Lung (tissue), 12 donors: ENCODE results near the gene LACC1. TPM values are rescaled to one million over a fixed set of nuclear protein-coding genes. Genes with fewer than 3 reads are reported as not detected.

Source experiments
- ATAC-seq: fragments of 200-7000 bp; cut with Tn5 transposase; one replicate; pipeline ENCODE4 v1.9.1; 2020; ENCODE audit warnings: moderate number of reproducible peaks; ENCODE audit not compliant: insufficient read depth, low FRiP score
- DNase-seq, 3 donors: peaks; one replicate each; pipeline ENCODE4 v3.0.0-alpha.2; 2013 to 2017
- H3K27ac ChIP-seq, 2 donors: one replicate each; pipeline ENCODE4 v1.5.1; 2013; ENCODE audit warnings: mild to moderate bottlenecking in 2 of 2, moderate library complexity in 2 of 2, control low read depth in 1 of 2, inconsistent platforms in 1 of 2, low read depth in 1 of 2, low read length in 1 of 2
- H3K27me3 ChIP-seq, 3 donors: one replicate each; pipeline ENCODE4 v1.5.1; 2013; ENCODE audit warnings: low read length in 2 of 3; ENCODE audit not compliant: control insufficient read depth in 3 of 3, insufficient read depth in 3 of 3
- H3K36me3 ChIP-seq, 4 donors: one replicate each; pipeline ENCODE4 v1.5.1; 2013; ENCODE audit warnings: low read length in 4 of 4, mild to moderate bottlenecking in 1 of 4, moderate library complexity in 1 of 4; ENCODE audit not compliant: control insufficient read depth in 4 of 4, insufficient read depth in 4 of 4
- H3K4me1 ChIP-seq, 5 donors: one replicate each; pipeline ENCODE4 v1.5.1; 2013; ENCODE audit warnings: low read length in 5 of 5, mild to moderate bottlenecking in 2 of 5, moderate library complexity in 1 of 5; ENCODE audit not compliant: control insufficient read depth in 5 of 5, insufficient read depth in 5 of 5
- H3K4me3 ChIP-seq: one replicate; pipeline ENCODE4 v1.5.1; 2013; ENCODE audit warnings: mild to moderate bottlenecking, control low read depth, moderate library complexity
- H3K9ac ChIP-seq, 2 donors: one replicate each; pipeline ENCODE4 v1.5.1; 2013; ENCODE audit warnings: low read length in 2 of 2, control low read depth in 1 of 2; ENCODE audit not compliant: insufficient read depth in 1 of 2
- H3K9me3 ChIP-seq, 4 donors: one replicate each; pipeline ENCODE4 v1.5.1; 2013; ENCODE audit warnings: low read length in 3 of 4, mild to moderate bottlenecking in 1 of 4, moderate library complexity in 1 of 4; ENCODE audit not compliant: control insufficient read depth in 4 of 4, insufficient read depth in 3 of 4
- CTCF ChIP-seq: IDR thresholded peaks from 2 replicates; pipeline ENCODE4 v1.5.1; 2012; ENCODE audit warnings: mild to moderate bottlenecking; ENCODE audit errors: control extremely low read depth, extremely low read depth
- WGBS, 2 donors: extraction: QIAGEN DNeasy Blood & Tissue Kit; methylation state at CpG; one replicate each; pipeline ENCODE4 v1.1.7; 2013; 5-methylcytosine and 5-hydroxymethylcytosine counted together
- polyA plus RNA-seq, 2 donors: library from polyadenylated mRNA; stranded (reverse); fragments of 200-250 nt; gene quantifications; one replicate each; pipeline ENCODE4 v1.2.1, GENCODE V29; 2013
- total RNA-seq, 2 donors: library from RNA; depleted of rRNA in 1 of 2; stranded (reverse); fragments of >200 nt in 1 of 2; gene quantifications; one replicate each; pipeline ENCODE4 v1.2.1, GENCODE V29; 2014 to 2021
- donor health status: control.
- donor health status: control.
- donor health status: Bipolar disorder and iron deficiency.
- donor health status: healthy.
- donor health status: DM: yes; HTN: yes; CAD: no.

The LACC1 gene
- total and polyA plus RNA-seq, 4 donors, result 4.9 to 11.0 (median 7.2) TPM

- no peaks in the 10 kb centered on the region for H3K27me3 ChIP-seq
- no peaks in the 10 kb centered on the region for H3K36me3 ChIP-seq
- no peak overlapping the region for H3K27ac ChIP-seq
- ATAC-seq, result no peak
- no peak overlapping the region for H3K9ac ChIP-seq
- no peak for DNase-seq
- TF ChIP-seq CTCF, result no peak
- H3K4me3 ChIP-seq, result no peak overlapping the region
- no peaks in the 10 kb centered on the region for H3K9me3 ChIP-seq
- peaks cover 0 to 13% (median 0%) of the 10 kb centered on the region in 5 donors for H3K4me1 ChIP-seq
These were observed 31.2 kb downstream of the LACC1 start for GRCh38 chr13:43910856-43911255.

- Histone ChIP-seq H3K4me3 (no peak overlapping the region), H3K27me3 (no peaks in the 10 kb centered on the region), H3K9ac (no peak overlapping the region), H3K4me1 (peaks cover 0 to 13% (median 0%) of the 10 kb centered on the region in 5 donors), H3K9me3 (no peaks in the 10 kb centered on the region), H3K36me3 (no peaks in the 10 kb centered on the region), H3K27ac (no peak overlapping the region)
- ATAC-seq (no peak), DNase-seq (no peak)
- 33 to 49% methylated on average over 2 of the region's 2 CpGs for WGBS, 2 donors
- TF ChIP-seq CTCF, result no peak
These were observed 31.6 kb downstream of the LACC1 start for GRCh38 chr13:43911278-43911677.

- WGBS, 2 donors, result 76 to 77% methylated on average over 3 of the region's 3 CpGs
- ATAC-seq (no peak), DNase-seq (no peak)
- Histone ChIP-seq H3K27ac (no peak overlapping the region), H3K36me3 (no peaks in the 10 kb centered on the region), H3K9ac (no peak overlapping the region), H3K27me3 (no peaks in the 10 kb centered on the region), H3K4me3 (no peak overlapping the region), H3K4me1 (peaks cover 0 to 13% (median 0%) of the 10 kb centered on the region in 5 donors), H3K9me3 (no peaks in the 10 kb centered on the region)
- TF ChIP-seq CTCF, result no peak
These were observed 32.2 kb downstream of the LACC1 start for GRCh38 chr13:43911871-43912270.

- Histone ChIP-seq H3K9ac (no peak overlapping the region), H3K27me3 (no peaks in the 10 kb centered on the region), H3K36me3 (no peaks in the 10 kb centered on the region), H3K4me1 (peaks cover 0 to 7% (median 0%) of the 10 kb centered on the region in 5 donors), H3K9me3 (no peaks in the 10 kb centered on the region), H3K4me3 (no peak overlapping the region), H3K27ac (no peak overlapping the region)
- TF ChIP-seq CTCF, result no peak
- no peak for ATAC-seq
- DNase-seq, result no peak
- 87 to 90% methylated on average over 6 of the region's 6 CpGs for WGBS, 2 donors
These were observed 35.7 kb downstream of the LACC1 start for GRCh38 chr13:43915451-43915850.
